Stimulated activated CD4-positive, alpha-beta T cell treated with anti-CD3 and anti-CD28 coated beads, TNF-alpha, amount 100 ng/mL, for 48 hours (primary cell): Measurements from ENCODE around the gene SRR.
"Not testable (repeated sequence)": the region's sequence is repeated elsewhere in the genome, so short reads cannot be mapped to it uniquely, and the experiment has no call there.

Experiments
- DNase-seq, 3 donors: peaks; one replicate each; pipeline ENCODE4 v3.0.0-alpha.2; 2020; ENCODE audit warnings: low read depth in 3 of 3

SRR gene

DNA sequence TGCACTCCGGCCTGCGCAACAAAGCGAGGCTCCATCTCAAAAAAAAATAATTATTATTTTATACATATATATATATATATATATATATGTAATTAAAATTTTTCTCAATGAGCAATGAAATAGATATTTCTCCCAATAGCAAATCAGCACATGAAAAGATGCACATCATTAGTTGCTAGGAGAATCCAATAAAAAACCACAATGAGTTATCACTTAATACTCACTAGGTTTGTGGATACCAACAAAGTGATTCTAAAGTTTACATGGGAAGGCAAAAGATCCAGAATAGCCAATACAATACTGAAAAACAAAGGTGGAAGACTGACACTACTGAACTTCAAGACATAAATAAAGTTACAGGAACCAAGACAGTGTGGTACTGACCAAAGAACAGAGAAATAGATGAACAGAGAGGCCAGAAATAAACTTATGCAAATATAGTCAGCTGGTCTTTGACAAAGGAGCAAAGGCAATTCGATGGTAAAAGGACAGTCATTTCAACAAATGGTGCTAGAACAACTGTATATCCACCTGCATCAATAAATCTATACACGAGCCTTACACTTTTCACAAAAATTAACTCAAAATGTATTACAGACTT is 13.8 kb upstream of the SRR start:
- DNase-seq: no peak

GRCh38 chr17:2292100-2292499 is 11.7 kb upstream of the SRR start:
- no peak for DNase-seq

- no peak for DNase-seq
Observed at GRCh38 chr17:2295575-2295974, 8.2 kb upstream of the SRR start.

DNA sequence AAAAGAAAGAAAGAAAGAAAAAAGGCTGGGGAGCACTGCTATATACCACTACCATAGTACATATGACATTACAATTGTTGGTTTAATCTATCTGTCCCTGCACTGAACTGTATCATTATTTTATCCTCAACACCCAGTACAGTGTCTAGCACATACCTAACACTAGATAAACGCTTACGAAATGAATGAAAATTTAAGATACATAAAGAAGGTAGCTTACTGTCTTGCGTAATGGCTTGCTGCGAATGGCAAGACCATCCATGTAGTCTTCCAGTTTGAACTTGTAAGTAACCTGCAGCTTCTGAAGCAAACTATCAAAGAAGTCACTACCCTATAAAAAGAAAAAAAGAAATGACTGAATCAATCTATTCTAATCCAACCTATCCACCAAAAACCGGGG is 6.7 kb upstream of the SRR start:
- DNase-seq: no peak

- DNase-seq: no peak
Observed at GRCh38 chr17:2299136-2299535, 4.6 kb upstream of the SRR start.

- DNase-seq: no peak
Observed at GRCh38 chr17:2299756-2300155, 4.0 kb upstream of the SRR start.

DNA sequence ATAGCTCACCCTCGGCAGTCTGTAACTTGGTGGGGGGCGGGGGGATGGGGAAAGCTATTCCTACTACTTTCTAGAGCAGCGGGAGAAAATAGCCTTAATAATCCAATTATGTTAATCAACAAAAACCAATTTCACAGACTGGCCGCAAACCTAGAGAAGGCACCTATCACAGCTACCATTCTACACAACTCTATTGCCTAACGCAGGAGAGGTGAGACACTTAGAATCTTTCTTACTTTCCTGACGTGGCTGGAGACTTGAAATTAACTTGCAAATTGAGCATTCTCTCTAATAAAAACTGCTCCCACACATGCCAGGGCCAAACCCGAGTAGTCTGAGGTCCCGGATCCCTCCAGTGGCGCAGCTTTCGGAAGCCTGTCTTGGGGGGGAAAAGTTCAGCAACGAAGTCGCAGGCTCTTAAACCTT is 959 bp upstream of the SRR start:
- no peak for DNase-seq

- DNase-seq: no peak
Observed at GRCh38 chr17:2304931-2305330, 1.2 kb downstream of the SRR start.

DNA sequence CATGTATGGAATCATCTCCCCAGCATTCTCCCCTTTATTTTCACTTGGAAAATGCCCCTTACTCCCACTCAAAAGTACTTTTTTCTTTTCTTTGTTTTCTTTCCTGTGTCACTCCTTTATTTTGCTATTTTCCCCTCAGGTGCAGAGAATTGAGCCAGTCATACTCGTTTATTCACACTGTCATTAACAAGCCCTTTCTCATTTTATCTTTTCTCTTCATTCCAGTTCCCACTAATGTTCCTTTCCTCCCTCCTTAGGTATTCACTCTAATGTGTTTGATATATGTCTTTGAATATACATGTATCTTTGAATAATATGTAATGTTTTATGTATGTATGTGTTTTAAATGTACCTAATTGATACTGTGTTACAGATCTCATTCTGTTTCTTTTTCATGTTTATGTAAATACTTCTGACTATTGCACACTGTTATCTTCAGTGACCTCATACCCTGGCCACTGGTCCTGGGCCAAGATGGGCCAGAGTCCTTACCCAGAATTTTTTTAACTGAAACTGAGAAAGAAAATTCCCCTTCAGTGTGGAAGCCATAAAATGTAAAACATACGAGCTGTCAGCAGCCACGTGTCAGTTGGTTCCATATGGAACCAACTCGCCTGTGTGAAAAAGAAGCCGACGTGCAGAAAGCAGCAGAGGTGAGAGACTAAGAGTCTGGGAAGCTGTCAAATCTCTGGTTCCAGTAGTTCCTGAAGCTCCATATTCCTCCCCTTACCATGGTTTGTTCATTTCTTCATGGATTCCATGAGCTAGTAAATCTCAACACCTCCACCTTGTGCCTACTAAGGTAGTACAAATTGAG is 5.8 kb downstream of the SRR start:
- DNase-seq: no peak

DNA sequence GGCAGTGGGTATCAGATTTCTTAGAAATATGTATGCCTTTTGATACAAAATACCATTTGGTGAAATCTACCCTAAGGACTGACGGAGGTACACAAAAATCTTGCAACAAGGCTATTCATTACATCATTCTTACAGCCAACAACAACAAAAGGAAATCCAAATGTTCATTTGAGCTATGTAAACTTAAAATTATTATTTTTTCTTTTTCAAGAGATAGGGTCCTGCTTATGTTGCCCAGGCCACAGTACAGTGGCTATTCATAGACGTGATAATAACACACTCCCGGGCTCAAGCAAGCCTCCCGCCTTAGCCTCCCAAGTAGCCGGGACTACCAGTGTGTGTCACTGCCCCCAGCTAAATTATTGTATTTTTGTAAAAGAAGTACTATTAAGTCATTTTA is 9.0 kb downstream of the SRR start:
- DNase-seq: no peak

- DNase-seq: not testable (repeated sequence)
Observed at GRCh38 chr17:2316916-2317205, 13.1 kb downstream of the SRR start.

DNA sequence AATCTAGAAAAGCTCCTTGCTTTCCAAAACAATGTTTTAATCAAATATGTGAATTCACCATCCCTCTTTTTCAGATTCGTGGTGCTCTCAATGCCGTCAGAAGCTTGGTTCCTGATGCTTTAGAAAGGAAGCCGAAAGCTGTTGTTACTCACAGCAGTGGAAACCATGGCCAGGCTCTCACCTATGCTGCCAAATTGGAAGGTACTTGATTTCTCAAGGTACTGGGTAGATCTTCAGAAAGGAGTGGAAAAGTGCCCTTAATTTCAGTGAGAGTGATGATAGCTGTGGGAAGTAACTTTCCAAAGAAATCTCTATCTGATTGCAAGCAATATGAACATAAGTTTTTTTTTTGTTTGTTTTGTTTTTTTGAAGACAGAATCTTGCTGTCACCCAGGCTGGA is 14.0 kb downstream of the SRR start:
- DNase-seq: no peak

GRCh38 chr17:2319051-2319450 is 15.3 kb downstream of the SRR start:
- no peak for DNase-seq

- no peak for DNase-seq
Observed at GRCh38 chr17:2321399-2321798, 17.6 kb downstream of the SRR start.

GRCh38 chr17:2323629-2324314 is 20.0 kb downstream of the SRR start:
- DNase-seq: no peak

DNA sequence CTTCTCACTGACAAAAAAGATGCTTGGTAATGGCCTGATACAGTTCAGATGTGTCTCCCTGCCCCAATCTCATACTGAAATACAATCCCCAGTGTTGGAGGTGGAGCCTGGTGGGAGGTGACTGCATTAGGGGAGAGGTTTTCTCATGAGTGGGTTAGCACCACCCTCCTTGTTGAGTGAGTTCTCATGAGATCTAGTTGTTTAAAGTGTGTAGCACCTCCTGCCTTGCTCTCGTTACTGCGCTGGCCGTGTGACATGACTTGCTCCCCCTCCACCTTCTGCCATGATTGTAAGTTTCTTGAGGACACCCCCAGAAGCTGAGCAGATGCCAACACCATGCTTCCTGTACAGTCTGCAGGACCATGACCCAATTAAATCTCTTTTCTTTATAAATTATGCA is 27.6 kb downstream of the SRR start:
- no peak for DNase-seq

DNA sequence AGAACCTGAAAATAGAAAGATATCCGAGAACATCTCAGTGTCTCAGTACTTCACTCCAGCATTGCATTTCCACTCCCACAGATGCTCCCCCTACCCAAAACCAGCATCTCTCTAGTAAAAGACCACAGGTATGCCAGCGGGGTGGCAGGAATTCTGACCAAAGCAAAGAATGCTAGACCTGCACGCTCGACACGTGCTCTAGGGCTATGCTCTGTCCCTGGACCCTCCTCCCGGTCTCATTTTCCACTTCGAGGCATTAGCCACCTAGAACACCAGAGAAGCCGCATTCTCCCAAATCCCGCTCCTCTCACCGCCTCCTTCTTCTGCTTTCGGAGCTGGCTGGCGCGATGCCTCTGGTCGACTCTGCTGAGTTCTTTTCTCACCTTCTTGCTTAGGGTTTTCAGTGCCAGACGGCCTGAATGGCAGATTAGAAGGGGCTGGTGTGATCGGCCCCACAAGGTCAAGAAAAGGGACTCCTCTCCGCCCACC is 32.0 kb downstream of the SRR start:
- no peak for DNase-seq

- peak; percentile 84 to 90 (median 84) for DNase-seq
Observed at GRCh38 chr17:2336215-2336851, 32.6 kb downstream of the SRR start, which contains the start of gene TSR1. Gene TSR1, minus strand, starts transcription at chr17:2336457. Its CDS starts 30 bp downstream, at chr17:2336427.

- DNase-seq: peak in 2 of 3 donors; percentile 38 to 49
Observed at GRCh38 chr17:2336852-2337543, 33.2 kb downstream of the SRR start, which contains the start of gene SGSM2. Gene SGSM2, plus strand, starts transcription at chr17:2337501. Its CDS starts 188 bp downstream, at chr17:2337689.

DNA sequence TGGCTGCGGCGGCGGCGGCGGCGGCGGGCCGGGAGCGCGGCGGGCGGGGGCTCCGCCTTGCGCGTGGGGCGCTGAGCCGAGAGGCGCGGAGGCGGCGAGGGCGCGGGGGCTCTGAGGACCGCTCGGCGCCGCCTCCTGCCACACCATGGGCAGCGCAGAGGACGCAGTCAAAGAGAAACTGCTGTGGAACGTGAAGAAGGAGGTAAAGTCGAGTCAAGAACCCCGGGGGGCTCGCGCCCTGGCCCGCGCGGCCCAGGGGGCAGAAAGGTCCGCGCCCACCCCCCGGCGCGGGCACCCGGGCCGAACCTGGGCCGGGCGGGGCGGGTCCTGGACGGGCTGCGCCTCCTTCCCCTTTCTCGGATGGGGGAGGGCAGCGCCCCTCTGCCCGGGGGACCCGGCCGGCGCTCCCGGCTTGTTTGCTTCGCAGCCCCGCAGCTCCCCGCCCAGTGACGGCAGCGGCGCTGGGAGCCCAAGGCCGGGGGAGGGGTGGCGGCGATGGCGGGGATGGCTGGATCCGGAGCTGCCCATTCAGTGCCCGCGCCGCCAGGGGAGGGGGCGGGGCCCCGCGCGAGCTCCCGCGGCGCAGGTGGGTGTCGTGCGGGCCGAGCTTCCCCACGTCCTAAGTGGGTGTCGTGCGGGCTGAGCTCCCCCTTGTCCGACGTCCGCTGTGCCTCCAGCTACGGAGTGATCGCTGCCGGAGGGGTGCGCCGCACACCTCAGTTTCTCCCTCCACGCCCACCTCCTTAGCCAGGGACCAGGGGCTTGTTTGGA is 34.0 kb downstream of the SRR start:
- peak in 2 of 3 donors; percentile 20 to 39 for DNase-seq

GRCh38 chr17:2338315-2338657 is 34.5 kb downstream of the SRR start:
- DNase-seq: no peak
